ENCODE data around the gene CENPS.

CENPS gene

GRCh38 chr1:10474613-10475507 lies 44.6 kb downstream of the CENPS start, which contains the start of gene PEX14:
TSS of gene PEX14 (plus strand) at chr1:10474950. CDS start at chr1:10474967, 17 bp downstream.
- peak; percentile 81 for DNase-seq (ENCODE audit: low read depth, low spot score)
- peak within 1 kb of the TSS; percentile 90 for H3K4me3 ChIP-seq (ENCODE audit: low read length)

GRCh38 chr1:10475510-10475909 lies 45.3 kb downstream of the CENPS start:
- peak overlapping the region; percentile 90 for H3K4me3 ChIP-seq (ENCODE audit: low read length)
- no peak for DNase-seq (ENCODE audit: low read depth, low spot score)

GRCh38 chr1:10479296-10479695 lies 49.1 kb downstream of the CENPS start:
- no peak for DNase-seq (ENCODE audit: low read depth, low spot score)
- no peak overlapping the region for H3K4me3 ChIP-seq (ENCODE audit: low read length)

GRCh38 chr1:10480614-10481013 lies 50.4 kb downstream of the CENPS start:
- no peak for DNase-seq (ENCODE audit: low read depth, low spot score)
- H3K4me3 ChIP-seq (ENCODE audit: low read length): no peak overlapping the region

GRCh38 chr1:10484521-10484920 lies 54.3 kb downstream of the CENPS start:
- DNase-seq (ENCODE audit: low read depth, low spot score): no peak
- H3K4me3 ChIP-seq (ENCODE audit: low read length): no peak overlapping the region

- DNase-seq (ENCODE audit: low read depth, low spot score): no peak
- no peak overlapping the region for H3K4me3 ChIP-seq (ENCODE audit: low read length)
Measured at GRCh38 chr1:10489291-10490055, 59.2 kb downstream of the CENPS start.

GRCh38 chr1:10490286-10490970 lies 60.2 kb downstream of the CENPS start:
- no peak overlapping the region for H3K4me3 ChIP-seq (ENCODE audit: low read length)
- DNase-seq (ENCODE audit: low read depth, low spot score): no peak
